ENCODE measurements around the gene CNPY1. TPM values are rescaled to one million over a fixed set of nuclear protein-coding genes. Genes with fewer than 3 reads are reported as not detected.

Gene CNPY1
- total RNA-seq, 1 donor from 2014 or later: not detected

DNA sequence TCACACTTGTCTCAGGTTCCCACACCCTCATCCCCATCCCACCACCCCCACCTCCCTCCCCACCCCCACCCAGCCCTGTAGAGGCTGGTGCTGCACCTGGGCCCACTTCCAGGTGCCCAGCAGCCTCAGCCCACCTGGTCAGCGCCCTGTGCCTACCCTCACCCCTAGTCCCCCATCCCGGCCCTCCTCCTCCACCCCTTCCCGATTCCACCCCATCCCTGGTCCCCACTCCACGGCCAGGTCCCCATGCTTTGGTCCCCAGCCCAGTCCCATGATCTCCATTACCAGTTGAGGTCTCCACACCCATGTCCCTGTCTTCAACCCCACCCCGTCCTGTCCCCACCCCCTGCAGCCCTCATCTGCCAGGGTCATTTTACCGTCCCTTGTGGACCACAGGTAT lies 24.6 kb upstream of the CNPY1 start:
- H3K4me3 Mint-ChIP-seq: no peak overlapping the region
- H3K27ac Mint-ChIP-seq: no peak overlapping the region
- H3K27me3 Mint-ChIP-seq (ENCODE audit: low read depth): peaks cover 20% of the 10 kb centered on the region
- no peaks in the 10 kb centered on the region for H3K36me3 Mint-ChIP-seq
- TF ChIP-seq CTCF (IDR thresholded peaks at IDR 0.05; ENCODE audit: unreplicated experiment): no peak
- H3K9me3 Mint-ChIP-seq: no peaks in the 10 kb centered on the region
- DNase-seq (ENCODE audit: low spot score in 2 of 2, unreplicated experiment in 2 of 2): no peak
- H3K4me1 Mint-ChIP-seq: no peaks in the 10 kb centered on the region

DNA sequence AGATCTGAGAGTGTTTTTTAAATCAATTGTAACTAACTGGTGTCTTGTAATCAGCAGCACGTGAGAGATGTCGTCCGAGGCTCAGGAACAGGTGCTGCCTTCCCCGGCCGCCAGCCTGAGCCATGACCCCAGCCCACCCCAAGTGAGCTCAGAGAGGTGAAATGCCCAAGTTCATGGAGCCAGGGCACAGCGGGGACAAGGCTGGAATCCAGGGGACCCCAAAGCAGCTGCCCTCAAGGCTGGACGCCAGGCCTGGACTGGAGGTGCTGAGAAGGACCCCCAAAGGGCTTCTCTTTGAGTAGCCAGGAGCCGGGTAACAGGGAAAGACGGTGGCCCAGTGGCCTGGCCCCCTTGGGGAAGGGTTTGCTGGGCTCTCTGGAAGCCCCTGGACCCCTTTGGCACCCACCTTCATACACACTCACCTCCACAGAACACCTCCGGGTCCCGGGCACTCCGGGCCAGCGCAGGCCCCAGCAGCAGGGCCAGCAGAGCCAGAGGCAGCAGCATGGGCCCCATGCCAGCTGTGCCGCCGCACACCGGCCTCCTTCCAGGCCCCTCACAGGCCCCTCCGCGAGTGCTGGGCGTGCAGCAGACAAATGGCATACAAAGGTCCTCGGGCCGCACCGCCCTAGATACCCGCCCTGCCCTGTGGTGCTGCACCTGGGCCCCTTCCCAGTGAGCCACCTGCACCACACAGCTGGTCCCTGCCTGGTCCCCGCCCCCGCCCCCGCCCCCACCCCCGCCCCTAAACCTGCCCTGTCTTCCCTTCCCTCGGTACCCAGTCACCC lies 24.0 kb upstream of the CNPY1 start:
- no peak overlapping the region for H3K4me3 Mint-ChIP-seq

DNA sequence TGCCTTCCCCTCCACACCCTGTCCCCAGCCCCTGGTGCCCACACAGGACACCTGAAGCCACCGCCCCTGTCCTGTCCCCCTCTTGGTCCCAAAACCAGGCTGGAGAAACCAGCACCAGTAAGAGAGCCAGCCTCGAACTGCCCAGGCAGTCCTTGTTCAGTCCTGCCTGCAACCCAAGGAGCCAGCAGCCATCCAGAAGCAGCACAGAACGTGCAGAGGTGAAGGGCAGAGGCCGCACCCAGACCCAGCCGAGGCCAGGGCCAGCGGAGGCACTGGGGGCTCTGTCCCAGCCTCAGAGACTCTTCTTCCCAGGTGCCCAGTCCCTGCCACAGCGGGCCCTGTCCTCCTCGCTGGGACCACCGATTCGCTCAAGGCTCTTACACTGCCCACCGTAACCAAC lies 23.3 kb upstream of the CNPY1 start:
- no peaks in the 10 kb centered on the region for H3K4me1 Mint-ChIP-seq
- no peak for DNase-seq (ENCODE audit: low spot score in 2 of 2, unreplicated experiment in 2 of 2)
- H3K9me3 Mint-ChIP-seq: no peaks in the 10 kb centered on the region
- H3K27me3 Mint-ChIP-seq (ENCODE audit: low read depth): peaks cover 20% of the 10 kb centered on the region
- H3K4me3 Mint-ChIP-seq: no peak overlapping the region
- TF ChIP-seq CTCF (IDR thresholded peaks at IDR 0.05; ENCODE audit: unreplicated experiment): no peak
- H3K27ac Mint-ChIP-seq: no peak overlapping the region
- no peaks in the 10 kb centered on the region for H3K36me3 Mint-ChIP-seq

More for the DNA sequence above, 24.0 kb upstream of the CNPY1 start:
- Mint-ChIP-seq H3K9me3 (no peaks in the 10 kb centered on the region), H3K27ac (no peak overlapping the region), H3K27me3 (ENCODE audit: low read depth) (peaks cover 20% of the 10 kb centered on the region), H3K36me3 (no peaks in the 10 kb centered on the region), H3K4me1 (no peaks in the 10 kb centered on the region)
- no peak for DNase-seq (ENCODE audit: low spot score in 2 of 2, unreplicated experiment in 2 of 2)
- no peak for TF ChIP-seq CTCF (IDR thresholded peaks at IDR 0.05; ENCODE audit: unreplicated experiment)

DNA sequence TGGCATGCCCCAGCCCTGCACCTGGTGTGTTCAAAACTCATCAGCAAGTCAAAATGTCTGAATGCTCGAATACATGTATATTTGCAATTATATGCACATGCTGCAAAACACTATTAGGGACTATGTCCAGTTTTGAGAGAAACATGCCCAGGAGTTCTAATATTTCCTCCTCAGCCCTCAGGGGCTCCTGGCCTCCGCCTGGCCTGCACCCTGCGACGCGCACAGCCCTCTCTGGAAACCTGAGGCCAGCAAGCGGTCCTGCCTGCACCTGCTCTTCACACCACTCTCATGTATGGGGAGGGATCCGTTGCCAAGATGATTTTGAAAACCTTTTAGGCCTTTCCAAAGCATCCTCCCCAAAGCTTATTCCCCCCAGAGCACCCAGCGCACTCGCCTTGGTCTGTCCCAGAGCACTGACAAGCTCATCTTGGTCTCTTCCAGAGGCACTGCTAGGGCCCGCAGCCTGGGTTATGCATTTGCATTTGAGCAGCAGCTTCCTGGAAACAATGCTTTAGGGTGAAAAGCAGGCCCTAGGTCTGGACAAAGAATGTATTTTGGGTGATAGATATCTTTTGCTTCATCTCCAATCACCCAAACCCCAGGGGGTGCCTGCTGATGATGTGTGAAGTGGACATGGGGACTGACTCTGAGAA lies 22.6 kb upstream of the CNPY1 start:
- H3K9me3 Mint-ChIP-seq: no peaks in the 10 kb centered on the region
- no peak overlapping the region for H3K27ac Mint-ChIP-seq
- TF ChIP-seq CTCF (IDR thresholded peaks at IDR 0.05; ENCODE audit: unreplicated experiment): no peak
- no peaks in the 10 kb centered on the region for H3K4me1 Mint-ChIP-seq
- H3K36me3 Mint-ChIP-seq: no peaks in the 10 kb centered on the region
- peaks cover 20% of the 10 kb centered on the region for H3K27me3 Mint-ChIP-seq (ENCODE audit: low read depth)
- DNase-seq (ENCODE audit: low spot score in 2 of 2, unreplicated experiment in 2 of 2): no peak
- no peak overlapping the region for H3K4me3 Mint-ChIP-seq

GRCh38 chr7:155568333-155568660 lies 21.9 kb upstream of the CNPY1 start:
- H3K36me3 Mint-ChIP-seq: no peaks in the 10 kb centered on the region
- TF ChIP-seq CTCF (IDR thresholded peaks at IDR 0.05; ENCODE audit: unreplicated experiment): no peak
- no peaks in the 10 kb centered on the region for H3K9me3 Mint-ChIP-seq
- H3K27me3 Mint-ChIP-seq (ENCODE audit: low read depth): peaks cover 20% of the 10 kb centered on the region
- H3K4me3 Mint-ChIP-seq: no peak overlapping the region
- no peak overlapping the region for H3K27ac Mint-ChIP-seq
- DNase-seq (ENCODE audit: low spot score in 2 of 2, unreplicated experiment in 2 of 2): no peak
- no peaks in the 10 kb centered on the region for H3K4me1 Mint-ChIP-seq

All from mesothelial cell of epicardium (in vitro differentiated cells).